DND-41 (cell line): ENCODE results near the gene ZNF106.

Experiments used
- ATAC-seq: fragments of 200-7000 bp; cut with Tn5 transposase; 3 replicates; pipeline ENCODE4 v1.9.1; 2021; ENCODE audit warnings: low read depth; ENCODE audit not compliant: insufficient read depth
- DNase-seq: peaks from one replicate; pipeline ENCODE4 v3.0.0-alpha.2; 2020
- H2AFZ ChIP-seq: 2 replicates; pipeline ENCODE4 v1.6.0; 2012; ENCODE audit warnings: low read depth, low read length
- H3K27ac ChIP-seq: 2 replicates; pipeline ENCODE4 v1.5.1; 2012; ENCODE audit warnings: low read length, inconsistent platforms
- H3K27me3 ChIP-seq: fragments of 200-600 bp; sonication (generic); 2 replicates; pipeline ENCODE4 v1.6.0; 2012; ENCODE audit warnings: low read length, mild to moderate bottlenecking, inconsistent platforms; ENCODE audit not compliant: insufficient read depth, poor library complexity
- H3K36me3 ChIP-seq: 2 replicates; pipeline ENCODE4 v1.5.1; 2012; ENCODE audit warnings: low read length, inconsistent platforms; ENCODE audit not compliant: insufficient read depth
- H3K4me1 ChIP-seq: 2 replicates; pipeline ENCODE4 v1.5.1; 2012; ENCODE audit warnings: mild to moderate bottlenecking, low read length; ENCODE audit not compliant: insufficient read depth
- H3K4me2 ChIP-seq: 2 replicates; pipeline ENCODE4 v1.6.0; 2012; ENCODE audit warnings: mild to moderate bottlenecking, moderate library complexity, low read length, inconsistent platforms; ENCODE audit not compliant: insufficient read depth
- H3K4me3 ChIP-seq, 2 experiments: fragments of 200-600 bp in 1 of 2; shearing (Covaris generic) in 1 of 2; 2 replicates each; pipeline ENCODE4 v1.5.1; 2012 to 2016; ENCODE audit warnings: inconsistent platforms in 2 of 2, low read length in 2 of 2, mild to moderate bottlenecking in 2 of 2, low read depth in 1 of 2, moderate library complexity in 1 of 2
- H3K79me2 ChIP-seq: 2 replicates; pipeline ENCODE4 v1.6.0; 2012; ENCODE audit warnings: low read length, inconsistent platforms; ENCODE audit not compliant: insufficient read depth
- H3K9ac ChIP-seq: 2 replicates; pipeline ENCODE4 v1.6.0; 2012; ENCODE audit warnings: low read depth, mild to moderate bottlenecking, inconsistent platforms, low read length, moderate library complexity
- H3K9me3 ChIP-seq: 2 replicates; pipeline ENCODE4 v1.5.1; 2012; ENCODE audit warnings: low read length, moderate library complexity, mild to moderate bottlenecking, inconsistent platforms; ENCODE audit not compliant: insufficient read depth, severe bottlenecking
- H4K20me1 ChIP-seq: 2 replicates; pipeline ENCODE4 v1.6.0; 2012; ENCODE audit warnings: low read length; ENCODE audit not compliant: insufficient read depth
- EZH2 ChIP-seq: IDR thresholded peaks from 3 replicates; pipeline ENCODE4 v1.6.1; 2012; ENCODE audit warnings: borderline replicate concordance, low read depth, mild to moderate bottlenecking, moderate library complexity, low read length, inconsistent platforms; ENCODE audit not compliant: severe bottlenecking
- TF ChIP-seq, protein P1 (sequence below): IDR thresholded peaks from 2 replicates; pipeline ENCODE4 v1.5.1; 2012; ENCODE audit warnings: borderline replicate concordance, low read length, moderate library complexity, mild to moderate bottlenecking; ENCODE audit not compliant: poor library complexity, severe bottlenecking; ENCODE audit errors: extremely low read depth

The ZNF106 gene

DNA sequence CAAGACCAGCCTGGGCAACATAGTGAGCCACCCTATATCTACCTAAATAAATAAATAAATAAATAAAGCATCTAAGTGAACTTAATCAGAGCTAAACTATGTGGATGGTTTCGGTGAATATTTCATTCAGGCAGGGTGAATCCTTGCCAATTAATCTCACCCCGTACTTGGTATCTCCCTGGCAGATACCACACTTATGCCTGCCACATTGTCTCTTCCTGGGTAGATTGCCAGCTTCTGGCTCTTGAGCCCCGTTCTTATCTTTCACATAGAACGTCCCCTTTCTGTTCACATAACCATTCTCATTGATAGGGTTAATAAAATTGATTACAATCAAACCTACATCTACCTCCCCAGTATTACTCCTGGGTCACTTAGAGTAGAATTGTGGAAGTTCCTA is 11.5 kb upstream of the ZNF106 start:
- Histone ChIP-seq H3K4me1 (peaks cover 8% of the 10 kb centered on the region; the same call in 1 of the 2 replicates), H3K4me3 (no peak overlapping the region), H3K4me2 (no peak overlapping the region), H3K9me3 (no peaks in the 10 kb centered on the region), H3K36me3 (no peaks in the 10 kb centered on the region), H3K27me3 (no peaks in the 10 kb centered on the region), H4K20me1 (no peaks in the 10 kb centered on the region), H3K9ac (no peak overlapping the region), H2AFZ (no peak overlapping the region), H3K79me2 (peaks cover 54% of the 10 kb centered on the region), H3K27ac (no peak overlapping the region)
- ATAC-seq: no peak
- DNase-seq: no peak
- TF ChIP-seq EZH2: no peak
- TF ChIP-seq, protein P1, sequence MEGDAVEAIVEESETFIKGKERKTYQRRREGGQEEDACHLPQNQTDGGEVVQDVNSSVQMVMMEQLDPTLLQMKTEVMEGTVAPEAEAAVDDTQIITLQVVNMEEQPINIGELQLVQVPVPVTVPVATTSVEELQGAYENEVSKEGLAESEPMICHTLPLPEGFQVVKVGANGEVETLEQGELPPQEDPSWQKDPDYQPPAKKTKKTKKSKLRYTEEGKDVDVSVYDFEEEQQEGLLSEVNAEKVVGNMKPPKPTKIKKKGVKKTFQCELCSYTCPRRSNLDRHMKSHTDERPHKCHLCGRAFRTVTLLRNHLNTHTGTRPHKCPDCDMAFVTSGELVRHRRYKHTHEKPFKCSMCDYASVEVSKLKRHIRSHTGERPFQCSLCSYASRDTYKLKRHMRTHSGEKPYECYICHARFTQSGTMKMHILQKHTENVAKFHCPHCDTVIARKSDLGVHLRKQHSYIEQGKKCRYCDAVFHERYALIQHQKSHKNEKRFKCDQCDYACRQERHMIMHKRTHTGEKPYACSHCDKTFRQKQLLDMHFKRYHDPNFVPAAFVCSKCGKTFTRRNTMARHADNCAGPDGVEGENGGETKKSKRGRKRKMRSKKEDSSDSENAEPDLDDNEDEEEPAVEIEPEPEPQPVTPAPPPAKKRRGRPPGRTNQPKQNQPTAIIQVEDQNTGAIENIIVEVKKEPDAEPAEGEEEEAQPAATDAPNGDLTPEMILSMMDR: no peak

DNA sequence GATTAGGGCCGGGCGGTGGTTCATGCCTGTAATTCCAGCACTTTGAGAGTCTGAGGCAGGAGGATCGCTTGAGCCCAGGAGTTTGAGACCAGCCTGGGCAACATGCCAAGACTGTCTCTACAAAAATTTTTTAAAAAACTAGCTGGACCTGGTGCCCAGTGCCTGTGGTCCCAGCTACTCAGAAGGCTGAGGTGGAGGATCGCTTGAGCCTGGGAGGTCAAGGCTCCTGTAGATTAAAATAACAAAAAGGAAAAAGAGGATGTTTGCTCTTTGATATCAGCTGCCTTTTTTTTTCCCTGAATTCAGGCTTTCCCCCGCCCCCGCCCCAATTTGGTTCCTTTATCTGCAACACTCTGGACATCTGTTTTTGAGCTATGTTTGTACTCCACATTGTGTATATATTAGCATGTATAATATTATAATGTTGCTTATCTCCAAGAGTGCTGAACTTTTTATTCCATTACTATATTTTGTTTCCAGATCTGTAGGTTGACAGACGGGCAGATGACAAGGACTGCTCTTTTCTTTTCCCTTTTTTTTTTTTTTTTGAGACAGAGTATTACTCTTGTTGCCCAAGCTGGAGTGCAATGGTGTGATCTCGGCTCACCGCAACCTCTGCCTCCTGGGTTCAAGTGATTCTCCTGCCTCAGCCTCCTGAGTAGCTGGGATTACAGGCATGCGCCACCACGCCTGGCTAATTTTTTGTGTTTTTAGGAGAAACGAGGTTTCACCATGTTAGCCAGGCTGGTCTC is 9.1 kb upstream of the ZNF106 start:
- peaks cover 62% of the 10 kb centered on the region for H3K79me2 ChIP-seq
- TF ChIP-seq EZH2: no peak
- TF ChIP-seq, protein P1: no peak

DNA sequence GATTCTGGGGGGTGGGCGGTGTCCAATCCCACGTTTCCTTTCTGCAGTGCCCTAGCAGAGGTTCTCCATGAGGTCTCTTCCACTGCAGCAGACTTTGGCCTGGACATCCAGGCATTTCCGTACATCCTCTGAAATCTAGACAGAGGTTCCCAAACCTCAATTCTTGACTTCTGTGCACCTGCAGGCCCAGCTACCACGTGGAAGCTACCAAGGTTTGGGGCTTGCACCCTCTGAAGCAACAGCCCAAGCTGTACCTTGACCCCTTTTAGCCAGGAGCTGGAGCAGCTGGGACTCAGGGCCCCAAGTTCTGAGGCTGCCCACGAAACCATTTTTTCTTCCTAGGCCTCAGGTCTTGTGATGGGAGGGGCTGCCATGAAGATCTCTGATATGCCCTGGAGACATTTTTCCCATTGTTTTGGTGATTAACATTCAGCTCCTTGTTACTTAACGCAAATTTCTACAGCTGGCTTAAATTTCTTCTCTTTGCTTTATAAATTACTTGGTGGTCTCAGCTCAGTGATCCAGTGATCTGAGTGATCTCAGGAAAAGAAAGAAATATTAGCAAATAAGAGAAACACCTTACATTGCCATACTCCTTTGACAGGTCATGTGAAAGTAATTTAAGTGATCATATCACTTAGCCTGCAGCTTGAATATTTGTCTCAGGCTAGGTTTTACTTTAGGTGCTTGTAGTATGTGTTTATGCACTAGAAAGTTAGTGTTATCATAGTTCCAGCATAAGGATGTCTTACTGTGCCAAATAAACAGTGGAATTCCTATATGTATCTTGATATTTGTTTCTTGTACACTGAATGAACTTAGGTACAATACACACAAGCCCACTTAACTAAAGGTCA is 7.5 kb upstream of the ZNF106 start:
- Histone ChIP-seq H3K79me2 (peaks cover 58% of the 10 kb centered on the region), H3K27me3 (no peaks in the 10 kb centered on the region), H4K20me1 (no peaks in the 10 kb centered on the region), H3K4me3 (no peak overlapping the region), H3K27ac (no peak overlapping the region), H2AFZ (no peak overlapping the region), H3K4me1 (peaks cover 28% of the 10 kb centered on the region), H3K9ac (no peak overlapping the region), H3K36me3 (no peaks in the 10 kb centered on the region), H3K9me3 (no peaks in the 10 kb centered on the region), H3K4me2 (no peak overlapping the region)
- ATAC-seq: no peak
- no peak for TF ChIP-seq EZH2
- TF ChIP-seq, protein P1: no peak
- DNase-seq: no peak

More for the DNA sequence above, 9.1 kb upstream of the ZNF106 start:
- Histone ChIP-seq H3K9me3 (no peaks in the 10 kb centered on the region), H3K36me3 (no peaks in the 10 kb centered on the region), H3K4me1 (peaks cover 23% of the 10 kb centered on the region), H3K27me3 (no peaks in the 10 kb centered on the region), H3K9ac (no peak overlapping the region), H3K27ac (no peak overlapping the region), H4K20me1 (no peaks in the 10 kb centered on the region), H3K4me3 (no peak overlapping the region), H3K4me2 (no peak overlapping the region), H2AFZ (no peak overlapping the region)
- ATAC-seq (no peak), DNase-seq (no peak)
